ENCODE measurements around the gene TSPAN9. TPM values are rescaled to one million over a fixed set of nuclear protein-coding genes. Genes with fewer than 3 reads are reported as not detected.

The TSPAN9 gene
- total RNA-seq, 1 experiment from 2014 or later = 7.7 TPM

GRCh38 chr12:3137814-3138445 is 60.8 kb downstream of the TSPAN9 start:
- TF ChIP-seq CTCF (IDR thresholded peaks at IDR 0.05) (no peak), SIN3A (IDR thresholded peaks at IDR 0.05; ENCODE audit: borderline replicate concordance, insufficient read depth, low read depth, low read length) (no peak), POLR2AphosphoS5 (IDR thresholded peaks at IDR 0.05; ENCODE audit: low read depth, low read length) (no peak), REST (IDR thresholded peaks at IDR 0.05; ENCODE audit: insufficient read depth in 1 of 2, low read depth in 2 of 2, low read length in 1 of 2) (no peak), TCF7L2 (IDR thresholded peaks at IDR 0.05; ENCODE audit: low read depth, low read length) (no peak)
- CTCF ChIA-PET = no interaction called here
- intact Hi-C loops (cut with micrococcal nuclease; ENCODE audit: unreplicated experiment) (no loop called here), in situ Hi-C loops (cut with HindIII; ENCODE audit: low pct_unique_long_range_greater_than_20kb, low sequenced_read_pairs) (no loop called here)
- Histone ChIP-seq H3K4me1 (ENCODE audit: control insufficient read depth, insufficient read depth, low read length) (no peaks in the 10 kb centered on the region), H3K9me3 (ENCODE audit: control insufficient read depth, insufficient read depth, low read depth, low read length) (no peaks in the 10 kb centered on the region), H3K36me3 (ENCODE audit: control insufficient read depth, insufficient read depth, low read length) (no peaks in the 10 kb centered on the region), H3K4me3 (ENCODE audit: low read depth in 2 of 2, low read length in 2 of 2) (no peak overlapping the region), H3K27me3 (ENCODE audit: control insufficient read depth, insufficient read depth, low read length) (no peaks in the 10 kb centered on the region), H3K27ac (ENCODE audit: low read length) (no peak overlapping the region)
- no peak for ATAC-seq
- no TSS peak for BruUV-seq (replicated peaks)
- POLR2A ChIA-PET = no interaction called here
- DNase-seq (ENCODE audit: low read depth, low spot score) = no peak

GRCh38 chr12:3138941-3139511 is 61.8 kb downstream of the TSPAN9 start:
- ATAC-seq (no peak), DNase-seq (ENCODE audit: low read depth, low spot score) (no peak)
- H3K27me3 ChIP-seq (ENCODE audit: control insufficient read depth, insufficient read depth, low read length) = no peaks in the 10 kb centered on the region
- no peak overlapping the region for H3K4me3 ChIP-seq (ENCODE audit: low read depth in 2 of 2, low read length in 2 of 2)
- H3K36me3 ChIP-seq (ENCODE audit: control insufficient read depth, insufficient read depth, low read length) = no peaks in the 10 kb centered on the region
- TF ChIP-seq SIN3A (IDR thresholded peaks at IDR 0.05; ENCODE audit: borderline replicate concordance, insufficient read depth, low read depth, low read length) (no peak), REST (IDR thresholded peaks at IDR 0.05; ENCODE audit: insufficient read depth in 1 of 2, low read depth in 2 of 2, low read length in 1 of 2) (no peak), POLR2AphosphoS5 (IDR thresholded peaks at IDR 0.05; ENCODE audit: low read depth, low read length) (no peak), CTCF (IDR thresholded peaks at IDR 0.05) (no peak), TCF7L2 (IDR thresholded peaks at IDR 0.05; ENCODE audit: low read depth, low read length) (no peak)
- in situ Hi-C loops (cut with HindIII; ENCODE audit: low pct_unique_long_range_greater_than_20kb, low sequenced_read_pairs) = no loop called here
- CTCF ChIA-PET = interaction anchor here (0.6 kb wide), 1 partner anchor 140 kb away, joined by 3 read pairs; no protein-coding TSS in a partner anchor
- H3K27ac ChIP-seq (ENCODE audit: low read length) = no peak overlapping the region
- no peaks in the 10 kb centered on the region for H3K4me1 ChIP-seq (ENCODE audit: control insufficient read depth, insufficient read depth, low read length)
- H3K9me3 ChIP-seq (ENCODE audit: control insufficient read depth, insufficient read depth, low read depth, low read length) = no peaks in the 10 kb centered on the region
- POLR2A ChIA-PET = no interaction called here
- intact Hi-C loops (cut with micrococcal nuclease; ENCODE audit: unreplicated experiment) = no loop called here
- BruUV-seq (replicated peaks) = no TSS peak
